22Rv1 (cell line): ENCODE results near the gene ABCD3.

ENCODE experiments used
- H3K27ac ChIP-seq: fragments of 450-650 bp; 2 replicates; pipeline ENCODE4 v1.5.1; 2017
- CTCF ChIP-seq: fragments of 450-650 bp; IDR thresholded peaks from 2 replicates; pipeline ENCODE4 v1.5.1; 2017; ENCODE audit warnings: mild to moderate bottlenecking
- ZFX ChIP-seq: fragments of 450-650 bp; IDR thresholded peaks from 2 replicates; pipeline ENCODE4 v1.6.1; 2017; ENCODE audit warnings: antibody characterized with exemption, borderline replicate concordance

Gene ABCD3

GRCh38 chr1:94504601-94505000, 86.4 kb downstream of the ABCD3 start:
- no peak overlapping the region for H3K27ac ChIP-seq
- TF ChIP-seq CTCF (no peak), ZFX (no peak)

GRCh38 chr1:94512816-94513215, 94.6 kb downstream of the ABCD3 start:
- TF ChIP-seq ZFX = no peak
- TF ChIP-seq CTCF = no peak
- H3K27ac ChIP-seq = no peak overlapping the region

GRCh38 chr1:94514095-94514727, 96.0 kb downstream of the ABCD3 start:
- no peak overlapping the region for H3K27ac ChIP-seq
- TF ChIP-seq ZFX (no peak), CTCF (peak; percentile 83)

GRCh38 chr1:94515296-94515947, 97.2 kb downstream of the ABCD3 start:
- TF ChIP-seq ZFX = no peak
- no peak for TF ChIP-seq CTCF
- no peak overlapping the region for H3K27ac ChIP-seq

GRCh38 chr1:94519351-94519750, 101.2 kb downstream of the ABCD3 start:
- TF ChIP-seq CTCF (no peak), ZFX (no peak)
- H3K27ac ChIP-seq = no peak overlapping the region

- no peak overlapping the region for H3K27ac ChIP-seq
- peak; percentile 59 for TF ChIP-seq CTCF
- no peak for TF ChIP-seq ZFX
Measured at GRCh38 chr1:94522304-94522703, 104.1 kb downstream of the ABCD3 start.

GRCh38 chr1:94524531-94524930, 106.3 kb downstream of the ABCD3 start:
- no peak for TF ChIP-seq CTCF
- TF ChIP-seq ZFX = no peak
- no peak overlapping the region for H3K27ac ChIP-seq
